Tibial nerve (tissue), 3 donors: ENCODE data around the gene SLC10A7.

Experiments used
- POLR2A ChIP-seq, 2 donors: fragments of 450-650 bp; IDR thresholded peaks; one replicate each; pipeline ENCODE4 v1.6.1; 2017; ENCODE audit warnings: antibody characterized with exemption in 2 of 2, mild to moderate bottlenecking in 2 of 2, moderate library complexity in 2 of 2
- TF ChIP-seq, protein P1 (sequence below), 5 experiments: fragments of 200-600 bp in 3 of 5; fragments of 450-650 bp in 2 of 5; sonication (generic) in 3 of 5; IDR thresholded peaks; one replicate each; pipeline ENCODE4 v1.5.1; 2016 to 2019; ENCODE audit warnings: antibody characterized with exemption in 5 of 5, mild to moderate bottlenecking in 3 of 5, moderate library complexity in 2 of 5

DNA sequence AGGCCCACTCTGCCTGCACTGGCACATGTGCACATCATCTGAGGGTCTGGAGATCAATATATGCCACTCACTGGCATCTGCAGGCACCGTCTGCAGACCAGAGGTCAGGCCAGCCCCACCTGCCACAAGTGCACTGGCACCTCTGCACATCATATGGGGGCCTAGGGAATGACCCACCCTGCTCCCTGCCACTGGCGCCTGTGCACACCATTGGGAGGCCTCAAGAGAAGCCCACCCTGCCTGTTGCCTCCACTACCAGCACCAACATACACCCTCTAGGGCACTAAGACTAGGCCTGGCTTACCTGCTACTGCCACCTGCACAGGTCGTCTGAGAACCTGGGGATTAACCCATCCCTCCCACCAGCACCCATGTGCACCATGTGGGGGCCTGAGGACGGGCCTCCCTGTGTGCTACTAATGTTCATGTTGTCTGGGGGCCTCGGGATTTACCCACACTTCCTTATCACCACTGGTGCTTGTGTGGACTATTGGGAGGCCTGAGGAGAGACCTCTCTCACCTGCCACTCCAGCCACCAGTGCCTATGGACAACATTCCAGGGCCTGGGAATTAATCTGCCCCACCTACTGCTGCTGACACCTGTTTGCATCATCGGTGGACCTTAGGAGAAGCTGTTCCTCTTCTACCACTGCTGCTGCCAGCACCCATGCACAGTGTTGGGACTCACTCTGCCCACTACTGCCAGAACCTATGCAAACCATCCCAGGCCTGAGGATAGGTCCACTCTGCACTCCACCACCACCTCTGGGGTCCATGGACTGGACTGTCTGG, 193.7 kb downstream of the SLC10A7 start:
- TF ChIP-seq, protein P1, sequence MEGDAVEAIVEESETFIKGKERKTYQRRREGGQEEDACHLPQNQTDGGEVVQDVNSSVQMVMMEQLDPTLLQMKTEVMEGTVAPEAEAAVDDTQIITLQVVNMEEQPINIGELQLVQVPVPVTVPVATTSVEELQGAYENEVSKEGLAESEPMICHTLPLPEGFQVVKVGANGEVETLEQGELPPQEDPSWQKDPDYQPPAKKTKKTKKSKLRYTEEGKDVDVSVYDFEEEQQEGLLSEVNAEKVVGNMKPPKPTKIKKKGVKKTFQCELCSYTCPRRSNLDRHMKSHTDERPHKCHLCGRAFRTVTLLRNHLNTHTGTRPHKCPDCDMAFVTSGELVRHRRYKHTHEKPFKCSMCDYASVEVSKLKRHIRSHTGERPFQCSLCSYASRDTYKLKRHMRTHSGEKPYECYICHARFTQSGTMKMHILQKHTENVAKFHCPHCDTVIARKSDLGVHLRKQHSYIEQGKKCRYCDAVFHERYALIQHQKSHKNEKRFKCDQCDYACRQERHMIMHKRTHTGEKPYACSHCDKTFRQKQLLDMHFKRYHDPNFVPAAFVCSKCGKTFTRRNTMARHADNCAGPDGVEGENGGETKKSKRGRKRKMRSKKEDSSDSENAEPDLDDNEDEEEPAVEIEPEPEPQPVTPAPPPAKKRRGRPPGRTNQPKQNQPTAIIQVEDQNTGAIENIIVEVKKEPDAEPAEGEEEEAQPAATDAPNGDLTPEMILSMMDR (IDR thresholded peaks at IDR 0.05) = no peak
- no peak for TF ChIP-seq POLR2A (IDR thresholded peaks at IDR 0.05)
